Thyroid gland (tissue), 4 donors: ENCODE results near the gene POLD2.

Source experiments
- CTCF ChIP-seq, 6 experiments: fragments of 200-600 bp in 3 of 6; fragments of 450-650 bp in 3 of 6; sonication (generic) in 3 of 6; IDR thresholded peaks; one replicate each; pipeline ENCODE4 v1.5.1; 2016 to 2019; ENCODE audit warnings: antibody characterized with exemption in 6 of 6, mild to moderate bottlenecking in 2 of 6, inconsistent platforms in 1 of 6, moderate library complexity in 1 of 6
- POLR2A ChIP-seq, 2 donors: fragments of 450-650 bp; IDR thresholded peaks; one replicate each; pipeline ENCODE4 v1.6.1; 2017; ENCODE audit warnings: antibody characterized with exemption in 2 of 2, mild to moderate bottlenecking in 2 of 2, moderate library complexity in 1 of 2

DNA sequence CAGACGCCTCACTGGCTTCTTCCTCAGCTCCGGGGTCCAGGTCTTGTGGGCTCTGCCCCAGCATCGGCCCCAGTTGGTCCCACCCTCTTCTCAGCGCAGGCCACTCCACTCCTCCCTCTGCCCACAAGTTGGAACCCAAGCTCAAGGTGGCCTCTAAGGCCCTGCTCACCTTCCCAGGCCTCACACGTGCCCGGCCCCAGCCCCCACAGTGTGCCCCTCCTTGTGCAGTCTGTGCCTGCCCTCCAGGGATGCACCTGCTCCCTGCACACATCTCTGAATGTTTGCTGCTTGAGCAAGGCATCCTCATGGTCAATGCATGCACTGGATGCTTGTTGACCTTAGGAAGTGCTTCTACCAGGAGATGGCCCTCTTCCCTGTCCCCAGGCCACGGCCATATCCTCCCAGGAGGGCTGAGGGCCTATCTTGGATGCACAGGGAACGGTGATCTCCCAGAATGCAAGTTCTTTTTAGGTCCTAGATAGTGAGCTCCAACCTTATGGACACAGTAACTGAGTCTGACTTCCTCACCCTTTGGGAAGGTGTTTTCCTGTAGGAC, 26.9 kb downstream of the POLD2 start:
- TF ChIP-seq CTCF (IDR thresholded peaks at IDR 0.05) = no peak
- TF ChIP-seq POLR2A (IDR thresholded peaks at IDR 0.05) = no peak
